MM.1S (cell line): ENCODE results near the gene NFKBIE.

ENCODE experiments used
- EZH2 ChIP-seq: fragments of 300-600 bp; sonication (generic); optimal IDR thresholded peaks from 2 replicates; pipeline ENCODE3; 2017; ENCODE audit warnings: low read depth, mild to moderate bottlenecking, antibody characterized with exemption, low read length, mixed read lengths
- EZH2phosphoT487 ChIP-seq: fragments of 300-600 bp; sonication (generic); IDR thresholded peaks from 2 replicates; pipeline ENCODE4 v1.6.1; 2018; ENCODE audit warnings: antibody characterized with exemption, low read length

DNA sequence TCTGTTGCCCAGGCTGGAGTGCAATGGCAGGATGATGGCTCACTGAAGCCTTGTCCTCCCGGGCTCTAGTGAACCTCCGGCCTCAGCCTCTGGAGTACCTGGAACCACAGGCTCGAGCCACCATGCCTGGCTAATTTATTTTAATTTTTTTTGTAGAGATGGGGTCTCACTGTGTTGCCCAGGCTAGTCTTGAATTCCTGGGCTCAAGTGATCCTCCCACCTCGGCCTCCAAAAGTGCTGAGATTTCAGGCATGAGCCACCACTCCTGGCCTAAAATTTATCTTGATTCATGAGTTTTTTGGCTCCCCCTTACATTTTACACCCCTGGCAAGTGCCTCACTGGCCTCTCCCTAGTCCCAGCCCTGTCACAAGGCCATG lies 44.4 kb downstream of the NFKBIE start:
- TF ChIP-seq EZH2phosphoT487: no peak
- no peak for TF ChIP-seq EZH2
